ENCODE data around the gene ESRRG.

ESRRG gene

DNA sequence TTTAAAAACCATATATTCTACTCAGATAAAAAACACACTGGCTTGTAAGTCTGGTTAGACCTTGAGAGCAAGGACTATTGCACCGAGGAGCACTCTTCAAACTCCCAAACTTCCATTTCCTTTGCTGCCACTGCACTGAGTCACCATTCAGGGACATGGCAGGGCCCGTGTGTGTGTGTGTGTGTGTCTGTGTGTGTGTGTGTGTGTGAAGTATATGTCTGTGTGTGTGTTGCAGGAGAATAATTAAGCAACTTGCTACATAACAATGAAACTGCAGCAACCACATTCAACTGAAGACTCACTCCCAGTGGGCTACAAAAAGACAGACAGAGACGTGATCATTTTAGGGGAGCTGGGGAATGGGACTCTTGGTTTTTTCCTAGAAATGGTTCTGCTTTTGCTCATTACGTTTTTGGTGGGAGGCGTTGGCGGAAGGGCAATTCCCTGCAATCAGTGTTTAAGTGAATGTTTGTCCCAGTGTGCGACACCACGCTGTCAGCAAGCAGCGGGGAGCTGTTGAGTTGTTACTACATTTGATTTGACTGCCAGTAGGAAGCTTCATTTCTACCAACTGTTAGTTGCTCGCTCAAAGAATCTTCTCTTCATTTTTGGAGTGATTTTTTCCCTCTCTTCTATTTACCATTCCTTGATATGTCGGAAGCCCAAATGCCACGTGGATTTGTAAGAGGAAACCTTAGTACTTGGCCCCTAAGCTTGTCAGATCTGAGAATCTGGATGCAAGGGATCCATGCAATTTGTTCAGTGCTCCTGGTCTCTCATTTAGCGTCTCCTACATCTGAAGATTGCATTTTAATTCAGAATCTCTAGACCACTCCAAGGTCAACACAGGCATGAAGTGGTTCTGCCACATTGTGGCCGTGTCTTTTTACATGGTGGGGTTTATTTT lies 36.1 kb downstream of the ESRRG start:
- H3K4me1 ChIP-seq (ENCODE audit: insufficient read depth, low read length, poor library complexity, severe bottlenecking), result no peaks in the 10 kb centered on the region
- no peaks in the 10 kb centered on the region for H3K9me2 ChIP-seq (replicated peaks; ENCODE audit: low read depth, low read length)
- H2AFZ ChIP-seq (ENCODE audit: low read length), result no peak overlapping the region
- no peaks in the 10 kb centered on the region for H3K27me3 ChIP-seq (ENCODE audit: insufficient read depth, low read length, poor library complexity, severe bottlenecking)
- H3K36me3 ChIP-seq (ENCODE audit: insufficient read depth, low read length), result no peaks in the 10 kb centered on the region
- H3K9me3 ChIP-seq (ENCODE audit: insufficient read depth, low read depth, low read length), result no peaks in the 10 kb centered on the region
- no peaks in the 10 kb centered on the region for H4K20me1 ChIP-seq (ENCODE audit: insufficient read depth, low read length, poor library complexity, severe bottlenecking)
- no peak overlapping the region for H3K4me3 ChIP-seq (ENCODE audit: low read length, poor library complexity, severe bottlenecking)
- no peaks in the 10 kb centered on the region for H3K79me2 ChIP-seq (ENCODE audit: insufficient read depth, low read length)
- no peaks in the 10 kb centered on the region for H3F3A ChIP-seq (ENCODE audit: low read depth)
- H3K4me2 ChIP-seq (ENCODE audit: low read depth, low read length, poor library complexity, severe bottlenecking), result no peak overlapping the region
- TF ChIP-seq EZH2phosphoT487 (IDR thresholded peaks at IDR 0.05; ENCODE audit: borderline replicate concordance), result no peak
- TF ChIP-seq, protein P1, sequence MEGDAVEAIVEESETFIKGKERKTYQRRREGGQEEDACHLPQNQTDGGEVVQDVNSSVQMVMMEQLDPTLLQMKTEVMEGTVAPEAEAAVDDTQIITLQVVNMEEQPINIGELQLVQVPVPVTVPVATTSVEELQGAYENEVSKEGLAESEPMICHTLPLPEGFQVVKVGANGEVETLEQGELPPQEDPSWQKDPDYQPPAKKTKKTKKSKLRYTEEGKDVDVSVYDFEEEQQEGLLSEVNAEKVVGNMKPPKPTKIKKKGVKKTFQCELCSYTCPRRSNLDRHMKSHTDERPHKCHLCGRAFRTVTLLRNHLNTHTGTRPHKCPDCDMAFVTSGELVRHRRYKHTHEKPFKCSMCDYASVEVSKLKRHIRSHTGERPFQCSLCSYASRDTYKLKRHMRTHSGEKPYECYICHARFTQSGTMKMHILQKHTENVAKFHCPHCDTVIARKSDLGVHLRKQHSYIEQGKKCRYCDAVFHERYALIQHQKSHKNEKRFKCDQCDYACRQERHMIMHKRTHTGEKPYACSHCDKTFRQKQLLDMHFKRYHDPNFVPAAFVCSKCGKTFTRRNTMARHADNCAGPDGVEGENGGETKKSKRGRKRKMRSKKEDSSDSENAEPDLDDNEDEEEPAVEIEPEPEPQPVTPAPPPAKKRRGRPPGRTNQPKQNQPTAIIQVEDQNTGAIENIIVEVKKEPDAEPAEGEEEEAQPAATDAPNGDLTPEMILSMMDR (conservative IDR thresholded peaks at IDR 0.05; ENCODE audit: low read length), result no peak
- no peak overlapping the region for H3K9ac ChIP-seq (ENCODE audit: low read depth, low read length, poor library complexity, severe bottlenecking)

DNA sequence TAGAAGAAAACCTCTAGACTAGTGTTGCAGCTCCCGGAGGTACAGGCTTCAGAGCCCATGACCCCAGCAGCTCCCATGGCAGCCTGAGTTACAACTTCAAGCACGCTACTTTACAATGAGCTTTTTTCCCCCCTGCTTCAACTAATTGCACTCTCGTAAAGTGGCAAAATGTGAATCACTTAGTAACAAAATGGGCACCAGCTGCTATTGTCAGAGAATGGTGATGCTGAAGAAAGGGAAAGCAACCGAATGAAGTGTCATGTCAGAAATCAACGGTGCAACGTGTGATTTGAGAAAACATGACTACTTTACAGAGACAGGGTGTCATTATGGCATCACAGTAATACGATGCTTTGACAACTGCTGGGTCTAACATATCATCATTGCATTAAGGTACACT lies 40.5 kb downstream of the ESRRG start:
- H3K9me3 ChIP-seq (ENCODE audit: insufficient read depth, low read depth, low read length), result no peaks in the 10 kb centered on the region
- no peaks in the 10 kb centered on the region for H3K27me3 ChIP-seq (ENCODE audit: insufficient read depth, low read length, poor library complexity, severe bottlenecking)
- H3K4me2 ChIP-seq (ENCODE audit: low read depth, low read length, poor library complexity, severe bottlenecking), result no peak overlapping the region
- H3K9ac ChIP-seq (ENCODE audit: low read depth, low read length, poor library complexity, severe bottlenecking), result no peak overlapping the region
- H3K4me3 ChIP-seq (ENCODE audit: low read length, poor library complexity, severe bottlenecking), result no peak overlapping the region
- no peaks in the 10 kb centered on the region for H3K79me2 ChIP-seq (ENCODE audit: insufficient read depth, low read length)
- H4K20me1 ChIP-seq (ENCODE audit: insufficient read depth, low read length, poor library complexity, severe bottlenecking), result no peaks in the 10 kb centered on the region
- TF ChIP-seq EZH2phosphoT487 (IDR thresholded peaks at IDR 0.05; ENCODE audit: borderline replicate concordance), result no peak
- TF ChIP-seq, protein P1 (conservative IDR thresholded peaks at IDR 0.05; ENCODE audit: low read length), result no peak
- no peaks in the 10 kb centered on the region for H3K4me1 ChIP-seq (ENCODE audit: insufficient read depth, low read length, poor library complexity, severe bottlenecking)
- H3F3A ChIP-seq (ENCODE audit: low read depth), result no peaks in the 10 kb centered on the region
- H2AFZ ChIP-seq (ENCODE audit: low read length), result no peak overlapping the region
- no peaks in the 10 kb centered on the region for H3K9me2 ChIP-seq (replicated peaks; ENCODE audit: low read depth, low read length)
- no peaks in the 10 kb centered on the region for H3K36me3 ChIP-seq (ENCODE audit: insufficient read depth, low read length)

DNA sequence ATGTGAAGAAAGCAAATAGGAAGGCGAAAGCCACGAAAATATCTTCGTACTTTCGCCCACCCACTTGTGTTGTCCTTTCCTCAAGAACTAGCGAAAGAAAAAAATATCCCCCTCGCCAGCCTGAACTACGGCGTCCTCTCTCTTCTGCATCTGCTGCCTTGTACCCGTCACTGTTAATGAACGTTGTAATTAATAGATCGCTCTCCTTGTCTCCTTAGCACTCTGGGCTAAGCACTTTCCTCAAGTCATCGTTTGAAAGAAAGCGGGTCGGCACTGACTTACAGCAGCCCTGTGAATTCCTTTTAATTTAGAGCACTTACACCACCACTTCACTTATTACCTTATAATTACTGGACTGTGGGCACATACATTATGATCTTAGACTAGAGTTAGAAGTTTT lies 44.1 kb downstream of the ESRRG start:
- H3K36me3 ChIP-seq (ENCODE audit: insufficient read depth, low read length), result no peaks in the 10 kb centered on the region
- H3K4me1 ChIP-seq (ENCODE audit: insufficient read depth, low read length, poor library complexity, severe bottlenecking), result no peaks in the 10 kb centered on the region
- H3K4me2 ChIP-seq (ENCODE audit: low read depth, low read length, poor library complexity, severe bottlenecking), result no peak overlapping the region
- H3K4me3 ChIP-seq (ENCODE audit: low read length, poor library complexity, severe bottlenecking), result no peak overlapping the region
- H3K9ac ChIP-seq (ENCODE audit: low read depth, low read length, poor library complexity, severe bottlenecking), result no peak overlapping the region
- no peaks in the 10 kb centered on the region for H3F3A ChIP-seq (ENCODE audit: low read depth)
- no peaks in the 10 kb centered on the region for H4K20me1 ChIP-seq (ENCODE audit: insufficient read depth, low read length, poor library complexity, severe bottlenecking)
- no peak overlapping the region for H2AFZ ChIP-seq (ENCODE audit: low read length)
- H3K27me3 ChIP-seq (ENCODE audit: insufficient read depth, low read length, poor library complexity, severe bottlenecking), result no peaks in the 10 kb centered on the region
- H3K9me2 ChIP-seq (replicated peaks; ENCODE audit: low read depth, low read length), result no peaks in the 10 kb centered on the region
- no peaks in the 10 kb centered on the region for H3K9me3 ChIP-seq (ENCODE audit: insufficient read depth, low read depth, low read length)
- no peaks in the 10 kb centered on the region for H3K79me2 ChIP-seq (ENCODE audit: insufficient read depth, low read length)
- TF ChIP-seq, protein P1 (conservative IDR thresholded peaks at IDR 0.05; ENCODE audit: low read length), result no peak
- TF ChIP-seq EZH2phosphoT487 (IDR thresholded peaks at IDR 0.05; ENCODE audit: borderline replicate concordance), result no peak

All from Loucy (cell line).